Pancreas (tissue), 10 donors: ENCODE data around the gene TEDC2. TPM values are rescaled to one million over a fixed set of nuclear protein-coding genes. Genes with fewer than 3 reads are reported as not detected.
A peak's percentile ranks its signal among the peaks of the same experiment; 100 is the strongest.

Experiments
- ATAC-seq, 4 donors: fragments of 200-7000 bp; cut with Tn5 transposase; one replicate each; pipeline versions ENCODE4 v1.8.0 to v1.9.1; 2020; ENCODE audit warnings: mild to moderate bottlenecking in 4 of 4, moderate library complexity in 4 of 4
- DNase-seq, 6 donors: peaks; one replicate each; pipeline ENCODE4 v3.0.0-alpha.2; 2020
- FAIRE-seq: peaks from 2 replicates; lab custom pipeline; 2012; peaks lifted over from hg19 to GRCh38; lab: Jason Lieb, UNC
- H3K27ac ChIP-seq, 4 donors: fragments of 200-600 bp; sonication (generic); 1 replicate in 3 of 4; 2 replicates in 1 of 4; pipeline versions ENCODE4 v1.5.0 to v1.8.0; 2020
- H3K27me3 ChIP-seq, 4 donors: fragments of 200-600 bp; one replicate each; pipeline ENCODE4 v1.8.0; 2021
- H3K36me3 ChIP-seq, 3 donors: fragments of 200-600 bp; sonication (generic) in 1 of 3; one replicate each; pipeline versions ENCODE4 v1.5.0 to v1.8.0; 2020 to 2021
- H3K4me1 ChIP-seq, 3 donors: fragments of 200-600 bp; one replicate each; pipeline ENCODE4 v1.8.0; 2021
- H3K4me3 ChIP-seq, 4 donors: fragments of 200-600 bp; sonication (generic) in 2 of 4; one replicate each; pipeline versions ENCODE4 v1.5.0 to v1.8.0; 2020 to 2021
- H3K9me3 ChIP-seq, 4 donors: fragments of 200-600 bp; one replicate each; pipeline ENCODE4 v1.8.0; 2021
- CTCF ChIP-seq, 4 donors: fragments of 200-600 bp; sonication (generic) in 3 of 4; IDR thresholded peaks; one replicate each; pipeline versions ENCODE4 v1.5.0 to v1.8.0; 2021; ENCODE audit warnings: antibody characterized with exemption in 4 of 4
- WGBS, 2 donors: extraction: QIAGEN DNeasy Blood & Tissue Kit; methylation state at CpG; one replicate each; pipeline ENCODE4 v1.1.7; 2013; 5-methylcytosine and 5-hydroxymethylcytosine counted together
- intact Hi-C, 3 donors: fragments of 100-400 bp; cut with DNase I; formaldehyde crosslinking; loops; one replicate each; pipeline versions ENCODE4 v1.11.1 to v1.14.2; 2022
- polyA plus RNA-seq, 2 donors: library from polyadenylated mRNA; stranded (reverse); fragments of 200-250 nt; gene quantifications; one replicate each; pipeline ENCODE4 v1.2.3, GENCODE V29; 2013
- total RNA-seq, 6 donors: library from RNA; stranded (reverse); fragmentation: NEBNext Ultra II Directional in 4 of 6; extraction: Animal tissue kit (Norgen Biotek cat#: 25700) in 4 of 6; gene quantifications; one replicate each; pipeline versions ENCODE4 v1.2.1 to v1.2.4, GENCODE V29; 2021 to 2023
- donor health status: healthy with polysubstance abuse.
- donor health status: DM: no; HTN: no; CAD: no; lungs with moderate emphysema.
- donor health status: DM: no; HTN: no; CAD: no.
- donor health status: control.
- donor health status: control.
- donor health status: Bipolar disorder and iron deficiency.
- donor health status: DM: yes; HTN: yes; CAD: no.
- donor health status: DM: no; HTN: no; CAD: no.
- donor health status: DM: no; HTN: no; CAD: no.
- donor health status: DM: yes; HTN: yes; CAD: no.

TEDC2 gene
- total and polyA plus RNA-seq, 8 donors, result 0.16 to 1.4 (median 0.81) TPM; not detected in 1

GRCh38 chr16:2495041-2495440, 35.1 kb downstream of the TEDC2 start:
- WGBS, 2 donors, result 90 to 95% methylated on average over 5 of the region's 5 CpGs
- ATAC-seq (no peak), FAIRE-seq (no peak), DNase-seq (peak in 1 of 6 donors; percentile 11)
- no peaks in the 10 kb centered on the region for H3K9me3 ChIP-seq
- H3K36me3 ChIP-seq, result peaks cover 0 to 25% (median 0%) of the 10 kb centered on the region in 3 donors
- H3K4me3 ChIP-seq, result no peak overlapping the region
- intact Hi-C loops, result loop anchor here in 2 of 3 donors (5.0 to 10.0 kb wide), 3 partner anchors 60 to 190 kb away; partner anchors contain the start of gene ABCA3 (in 1 of the 2)
- TF ChIP-seq CTCF (IDR thresholded peaks at IDR 0.05), result no peak
- H3K27me3 ChIP-seq, result no peaks in the 10 kb centered on the region
- H3K4me1 ChIP-seq, result peaks cover 10 to 17% (median 17%) of the 10 kb centered on the region in 3 donors
- no peak overlapping the region for H3K27ac ChIP-seq

GRCh38 chr16:2496223-2497115, 36.6 kb downstream of the TEDC2 start:
- DNase-seq, result peak in 2 of 6 donors; percentile 54 to 73
- no peak for FAIRE-seq
- Histone ChIP-seq H3K4me1 (peaks cover 17 to 18% (median 17%) of the 10 kb centered on the region in 3 donors), H3K27ac (peak overlapping the region; percentile 13 to 33 (median 18)), H3K27me3 (no peaks in the 10 kb centered on the region), H3K4me3 (no peak overlapping the region), H3K36me3 (peaks cover 0 to 18% (median 0%) of the 10 kb centered on the region in 3 donors), H3K9me3 (no peaks in the 10 kb centered on the region)
- ATAC-seq, result no peak
- intact Hi-C loops, result loop anchor here in 2 of 3 donors (5.0 to 10.0 kb wide), 3 partner anchors 62 to 192 kb away; partner anchors contain the start of gene ABCA3 (in 1 of the 2)
- WGBS, 2 donors, result 94% methylated on average over 62 of the region's 62 CpGs
- no peak for TF ChIP-seq CTCF (IDR thresholded peaks at IDR 0.05)

- 64 to 66% methylated on average over 21 of the region's 21 CpGs for WGBS, 2 donors
- no peaks in the 10 kb centered on the region for H3K27me3 ChIP-seq
- no peak for TF ChIP-seq CTCF (IDR thresholded peaks at IDR 0.05)
- peaks cover 21 to 22% (median 21%) of the 10 kb centered on the region in 3 donors for H3K4me1 ChIP-seq
- peak overlapping the region; percentile 13 to 33 (median 18) for H3K27ac ChIP-seq
- DNase-seq (peak in 4 of 6 donors; percentile 37 to 75 (median 60)), FAIRE-seq (no peak), ATAC-seq (peak in 3 of 4 donors; percentile 14 to 28 (median 16))
- intact Hi-C loops, result loop anchor here in 2 of 3 donors (5.0 to 10.0 kb wide), 3 partner anchors 62 to 192 kb away; partner anchors contain the start of gene ABCA3 (in 1 of the 2)
- no peak overlapping the region for H3K4me3 ChIP-seq
- H3K9me3 ChIP-seq, result no peaks in the 10 kb centered on the region
- H3K36me3 ChIP-seq, result peaks cover 0 to 18% (median 0%) of the 10 kb centered on the region in 3 donors
Observed at GRCh38 chr16:2497116-2497630, 37.3 kb downstream of the TEDC2 start.

GRCh38 chr16:2497695-2498484, 38.0 kb downstream of the TEDC2 start:
- ATAC-seq (no peak), FAIRE-seq (no peak), DNase-seq (peak in 1 of 6 donors; percentile 53)
- Histone ChIP-seq H3K4me3 (no peak overlapping the region), H3K4me1 (peaks cover 21 to 25% (median 22%) of the 10 kb centered on the region in 3 donors), H3K27me3 (no peaks in the 10 kb centered on the region), H3K27ac (peak overlapping the region in 2 of 4 donors; percentile 33 to 37), H3K36me3 (peaks cover 0 to 18% (median 0%) of the 10 kb centered on the region in 3 donors), H3K9me3 (no peaks in the 10 kb centered on the region)
- TF ChIP-seq CTCF (IDR thresholded peaks at IDR 0.05), result no peak
- intact Hi-C loops, result loop anchor here in 2 of 3 donors (5.0 to 10.0 kb wide), 3 partner anchors 63 to 193 kb away; partner anchors contain the start of gene ABCA3 (in 1 of the 2)
- 87 to 91% methylated on average over 26 of the region's 26 CpGs for WGBS, 2 donors
